NCI-H526 treated with DMSO at 0.1 percent for 48 hours (cell line): Measurements from ENCODE around the gene CTNNA2.
"Not testable (repeated sequence)": the region's sequence is repeated elsewhere in the genome, so short reads cannot be mapped to it uniquely, and the experiment has no call there.

Source experiments
- DNase-seq: peaks from one replicate; lab custom pipeline; 2025; lab: John Stamatoyannopoulos, UW

CTNNA2 gene

GRCh38 chr2:80086831-80087230, 574.0 kb downstream of the CTNNA2 start:
- DNase-seq: peak; percentile 36

- DNase-seq: no peak
These were observed 578.4 kb downstream of the CTNNA2 start for GRCh38 chr2:80091237-80091636.

GRCh38 chr2:80092474-80092873, 579.6 kb downstream of the CTNNA2 start:
- no peak for DNase-seq

GRCh38 chr2:80098503-80098902, 585.7 kb downstream of the CTNNA2 start:
- DNase-seq: not testable (repeated sequence)

- no peak for DNase-seq
These were observed 589.2 kb downstream of the CTNNA2 start for GRCh38 chr2:80102026-80102425.

- DNase-seq: no peak
These were observed 592.3 kb downstream of the CTNNA2 start for GRCh38 chr2:80105015-80105640.

- no peak for DNase-seq
These were observed 598.3 kb downstream of the CTNNA2 start for GRCh38 chr2:80111185-80111584.

GRCh38 chr2:80112790-80113189, 599.9 kb downstream of the CTNNA2 start:
- no peak for DNase-seq

DNA sequence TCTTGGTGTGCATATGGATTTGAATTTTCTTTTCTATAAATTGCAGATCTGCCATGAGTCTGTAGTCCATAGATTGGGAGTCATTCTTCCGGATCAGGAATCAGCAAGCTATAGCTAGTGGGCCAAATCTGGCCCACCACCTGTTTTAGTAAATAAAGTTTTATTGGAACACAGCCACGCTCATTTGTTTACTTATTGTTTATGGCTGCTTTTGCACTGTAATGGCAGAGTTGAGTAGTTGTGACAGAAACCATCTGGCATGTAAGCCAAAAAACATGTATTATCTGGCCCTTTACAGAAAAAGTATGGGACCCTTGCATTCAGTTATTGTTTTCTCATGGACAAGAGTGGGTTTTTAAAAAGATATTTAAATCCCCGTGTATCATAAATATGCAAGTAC, 600.5 kb downstream of the CTNNA2 start:
- no peak for DNase-seq

- no peak for DNase-seq
These were observed 602.0 kb downstream of the CTNNA2 start for GRCh38 chr2:80114812-80115211.

DNA sequence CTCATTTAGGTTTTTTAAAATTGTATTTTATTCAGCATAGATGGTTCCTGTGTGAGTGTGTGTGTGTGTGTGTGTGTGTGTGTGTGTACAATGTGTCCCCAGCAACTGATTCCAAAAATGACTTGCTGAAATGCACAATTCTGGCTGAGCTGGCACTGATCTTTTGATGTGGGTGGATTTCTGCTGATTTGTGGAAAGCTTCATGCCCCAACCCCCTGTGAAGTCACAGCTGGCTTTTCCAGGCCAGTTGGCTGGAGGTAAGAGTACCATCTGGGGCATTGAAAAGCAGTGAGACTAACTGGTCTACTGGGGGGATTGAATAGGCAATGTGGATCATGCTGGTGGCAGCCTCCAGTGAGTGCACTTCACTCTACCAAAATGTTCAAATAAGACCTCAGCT, 604.5 kb downstream of the CTNNA2 start:
- no peak for DNase-seq

GRCh38 chr2:80120866-80121265, 608.0 kb downstream of the CTNNA2 start:
- no peak for DNase-seq

DNA sequence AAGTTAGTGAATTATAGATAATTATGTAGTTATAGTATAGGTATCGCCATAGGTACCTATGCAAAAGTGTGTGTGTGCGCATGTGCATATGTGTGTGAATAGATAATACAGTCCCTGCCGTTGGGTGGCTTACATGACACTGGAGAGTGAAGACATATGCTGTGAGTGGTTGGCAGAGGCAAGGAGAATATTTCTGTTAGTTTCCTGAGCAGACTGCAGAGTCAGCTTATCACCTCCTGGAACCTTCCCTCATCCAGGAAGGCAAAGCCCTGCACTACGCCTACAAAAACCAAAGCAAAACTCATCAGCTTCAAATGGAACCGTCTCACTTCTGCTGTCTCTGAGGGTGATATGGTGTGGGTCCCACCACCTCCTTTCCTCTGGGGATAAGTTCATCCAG, 609.8 kb downstream of the CTNNA2 start:
- no peak for DNase-seq

DNA sequence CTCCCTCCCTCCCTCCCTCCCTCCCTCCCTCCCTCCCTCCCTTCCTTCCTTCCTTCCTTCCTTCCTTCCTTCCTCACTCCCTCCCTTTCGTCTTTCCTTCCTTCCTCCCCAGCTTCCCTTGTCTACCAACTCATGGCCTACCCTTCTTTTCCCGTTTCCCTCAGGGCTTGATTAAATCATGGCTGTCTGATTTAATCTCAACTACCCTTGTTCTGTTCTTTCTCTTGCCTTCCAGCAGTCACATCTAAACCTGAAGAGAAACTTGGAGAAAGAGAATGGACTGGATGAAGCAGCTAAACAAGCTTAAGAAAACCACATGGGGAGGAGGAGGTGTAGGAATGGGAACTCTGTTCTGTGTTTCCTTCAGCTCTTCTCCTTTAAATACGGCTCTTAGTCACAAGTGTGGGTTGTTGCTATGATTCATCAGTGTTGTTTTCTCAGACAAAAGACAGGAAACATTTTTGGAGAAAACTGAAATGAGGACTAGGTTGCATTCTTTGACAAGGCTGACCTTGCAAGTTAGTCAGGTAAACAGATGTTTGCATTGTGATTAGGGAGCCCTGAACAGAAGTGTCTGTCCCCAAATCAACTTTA, 613.8 kb downstream of the CTNNA2 start:
- DNase-seq: no peak

- DNase-seq: no peak
These were observed 615.2 kb downstream of the CTNNA2 start for GRCh38 chr2:80128080-80128479.

- no peak for DNase-seq
These were observed 619.4 kb downstream of the CTNNA2 start for GRCh38 chr2:80132281-80132680.

DNA sequence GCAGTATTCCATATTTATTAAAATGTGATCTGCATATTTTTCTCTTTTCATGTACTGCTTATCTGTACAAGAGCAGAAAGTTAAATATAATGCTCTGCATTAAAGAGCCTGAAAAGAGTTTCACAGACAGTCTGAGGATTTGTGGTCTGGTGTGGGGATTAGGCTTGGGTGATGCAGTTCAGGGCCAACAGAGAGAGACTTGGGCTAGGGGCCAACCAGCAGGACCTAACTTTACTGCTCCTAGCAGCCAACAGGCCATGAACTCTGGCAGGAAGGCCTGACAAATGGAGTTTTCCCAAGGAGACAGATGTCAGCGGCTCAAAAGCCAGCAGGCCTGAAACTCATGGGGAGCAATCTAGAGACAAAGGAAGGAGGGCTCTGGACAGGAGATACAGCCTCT, 622.1 kb downstream of the CTNNA2 start:
- no peak for DNase-seq

- DNase-seq: no peak
These were observed 623.5 kb downstream of the CTNNA2 start for GRCh38 chr2:80136338-80136737.

DNA sequence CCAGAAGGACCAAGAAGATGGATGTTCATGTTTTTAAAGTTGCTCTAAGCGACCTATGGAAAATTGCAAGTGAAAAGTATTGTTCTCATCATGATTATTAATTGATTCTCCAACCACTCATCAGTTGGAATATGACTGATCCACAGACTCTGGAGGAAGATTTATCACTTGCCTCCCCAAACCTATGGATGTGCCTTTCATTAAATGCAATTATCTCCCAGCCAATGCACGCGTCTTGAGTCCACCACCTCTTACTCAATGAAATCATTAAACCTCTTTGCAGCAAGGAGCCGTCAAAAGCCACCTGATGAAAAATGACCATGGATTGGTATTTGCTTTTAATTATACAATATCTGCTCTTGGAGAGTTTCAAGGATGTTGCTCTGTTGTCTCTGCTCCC, 626.1 kb downstream of the CTNNA2 start:
- no peak for DNase-seq

DNA sequence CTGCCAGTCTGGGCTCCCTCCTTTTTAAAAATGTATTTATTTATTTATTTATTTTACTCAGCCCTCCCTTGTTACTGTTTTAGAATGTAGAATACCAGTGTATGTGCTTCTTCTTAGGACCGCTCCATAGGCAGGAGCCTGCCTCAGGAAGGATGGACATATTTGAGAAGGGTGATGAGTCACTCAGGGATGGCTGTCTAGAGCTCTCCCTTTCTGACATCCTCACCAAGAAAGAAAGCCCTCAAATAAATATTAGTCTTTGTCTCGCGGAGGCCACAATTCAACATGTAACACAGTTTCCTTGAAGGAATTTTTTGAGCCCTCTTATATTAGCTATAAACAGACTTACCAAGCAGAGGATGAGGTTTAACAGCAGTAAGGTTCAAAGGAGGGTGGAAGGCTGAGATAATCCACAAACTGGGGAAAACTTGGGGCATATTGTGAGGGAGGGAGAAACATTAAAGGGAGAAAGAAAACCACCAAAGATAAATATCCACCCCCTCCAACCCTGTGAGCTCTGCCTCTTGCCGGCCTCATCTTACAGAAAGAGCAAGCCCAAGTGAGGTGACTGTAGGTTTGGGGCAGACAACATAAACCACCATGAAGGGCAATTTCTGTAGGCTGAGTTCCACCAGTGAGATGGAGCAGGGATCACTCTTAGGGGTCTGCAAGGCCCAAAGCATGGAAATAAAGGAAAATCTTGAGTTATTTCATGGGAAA, 628.3 kb downstream of the CTNNA2 start:
- DNase-seq: no peak

- no peak for DNase-seq
These were observed 632.6 kb downstream of the CTNNA2 start for GRCh38 chr2:80145499-80145898.

DNA sequence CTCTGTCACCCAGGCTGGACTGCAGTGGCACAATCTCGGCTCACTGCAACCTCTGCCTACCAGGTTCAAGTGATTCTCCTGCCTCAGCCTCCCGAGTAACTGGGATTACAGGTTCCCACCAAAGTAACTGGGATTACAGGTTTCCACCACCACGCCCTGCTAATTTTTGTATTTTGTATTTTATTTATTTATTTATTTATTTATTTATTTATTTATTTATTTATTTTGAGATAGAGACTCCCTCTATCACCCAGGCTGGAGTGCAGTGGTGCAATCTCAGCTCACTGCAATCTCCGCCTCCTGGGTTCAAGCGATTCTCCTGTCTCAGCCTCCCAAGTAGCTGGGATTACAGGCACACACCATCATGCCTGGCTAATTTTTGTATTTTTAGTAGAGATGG, 633.9 kb downstream of the CTNNA2 start:
- not testable (repeated sequence) for DNase-seq

DNA sequence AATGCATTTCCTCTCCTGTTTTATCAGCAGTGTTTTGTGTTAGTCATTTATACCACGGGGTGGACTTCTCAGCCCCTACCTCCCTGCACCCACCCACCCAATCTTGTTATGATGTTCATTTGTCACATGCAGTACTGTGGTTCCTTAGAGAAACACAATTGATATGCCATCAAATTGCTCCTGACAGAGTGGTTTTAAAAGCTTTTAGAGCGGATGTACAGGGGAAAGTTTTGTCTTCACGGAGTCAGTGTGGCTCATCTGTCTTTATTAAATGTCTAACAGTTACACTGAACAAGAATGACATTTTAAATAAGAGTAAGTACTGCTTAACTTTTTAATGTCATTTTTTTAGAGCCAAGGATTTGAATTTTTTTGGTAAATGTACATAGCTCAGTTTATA, 634.8 kb downstream of the CTNNA2 start:
- DNase-seq: no peak

- DNase-seq: no peak
These were observed 636.1 kb downstream of the CTNNA2 start for GRCh38 chr2:80148906-80149305.
